ENCODE results near the gene SH3BGRL.

GRCh38 chrX:81259020-81259713 lies 57.3 kb downstream of the SH3BGRL start:
- TF ChIP-seq CTCF (IDR thresholded peaks at IDR 0.05) (no peak), POLR2A (IDR thresholded peaks at IDR 0.05) (no peak), POLR2AphosphoS5 (IDR thresholded peaks at IDR 0.05) (no peak), EP300 (IDR thresholded peaks at IDR 0.05) (no peak)
